Measurements from ENCODE around the gene ATG9A.
"Not testable (repeated sequence)": the region's sequence is repeated elsewhere in the genome, so short reads cannot be mapped to it uniquely, and the experiment has no call there.

The ATG9A gene

GRCh38 chr2:219205981-219206327 lies 23.5 kb downstream of the ATG9A start:
- no peak for DNase-seq

- no peak for DNase-seq
Measured at GRCh38 chr2:219205165-219205538, 24.3 kb downstream of the ATG9A start.

GRCh38 chr2:219204425-219205164 lies 24.8 kb downstream of the ATG9A start:
- no peak for DNase-seq

- not testable (repeated sequence) for DNase-seq
Measured at GRCh38 chr2:219201331-219201730, 28.1 kb downstream of the ATG9A start.

GRCh38 chr2:219200502-219201326 lies 28.7 kb downstream of the ATG9A start:
- not testable (repeated sequence) for DNase-seq

GRCh38 chr2:219199470-219200211 lies 29.8 kb downstream of the ATG9A start:
- no peak for DNase-seq

DNA sequence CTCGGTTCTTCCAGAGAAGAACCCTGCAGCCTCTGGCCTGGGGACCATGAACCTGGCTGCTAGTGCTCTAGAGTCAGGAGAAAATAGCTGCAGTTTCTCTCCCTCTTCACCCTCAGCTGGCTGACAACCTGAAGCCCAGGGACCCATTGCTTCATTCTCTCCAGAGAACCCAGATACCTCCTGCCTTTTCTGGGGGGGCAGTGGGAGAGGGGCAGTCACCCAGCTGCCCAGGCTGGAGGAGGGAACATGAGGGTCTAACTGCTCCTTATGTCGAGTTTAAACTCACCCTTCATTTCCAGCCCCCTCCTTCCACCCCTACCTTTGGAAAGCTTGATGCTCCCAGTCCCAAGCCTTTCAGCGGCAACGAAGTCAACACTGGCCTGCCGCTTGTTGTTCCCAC lies 30.5 kb downstream of the ATG9A start:
- DNase-seq: no peak

- no peak for DNase-seq
Measured at GRCh38 chr2:219197388-219197787, 32.0 kb downstream of the ATG9A start.

DNA sequence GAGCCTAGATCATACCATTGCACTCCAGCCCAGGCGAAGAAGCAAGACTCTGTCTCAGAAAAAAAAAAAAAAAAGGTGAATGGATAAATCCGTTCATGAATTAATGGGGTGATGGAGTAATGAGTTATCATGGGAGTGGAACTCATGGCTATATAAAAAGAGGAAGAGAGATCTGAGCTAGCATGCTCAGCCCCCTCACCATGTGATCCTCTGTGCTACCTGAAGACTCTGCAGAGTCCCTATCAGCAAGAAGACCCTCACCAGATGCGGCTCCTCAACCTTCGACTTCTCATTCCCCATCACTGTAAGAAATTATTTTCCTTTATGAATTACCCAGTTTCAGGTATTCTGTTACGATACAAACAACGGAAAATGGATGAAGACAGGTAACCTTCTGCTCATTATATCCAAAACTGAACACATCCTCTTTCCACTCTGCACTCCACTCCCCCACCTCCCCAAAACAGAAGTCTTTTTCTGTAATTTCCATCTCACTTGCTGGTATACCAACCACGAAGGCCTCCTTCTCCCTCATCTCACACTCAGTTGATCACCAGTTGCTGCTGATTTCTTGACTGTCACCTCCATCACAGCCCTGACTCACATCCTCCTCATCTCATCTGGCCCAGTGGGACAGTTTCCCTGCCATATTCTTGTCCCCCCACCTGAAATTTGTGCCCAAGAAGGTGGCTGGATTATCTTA lies 42.5 kb downstream of the ATG9A start:
- no peak for DNase-seq

DNA sequence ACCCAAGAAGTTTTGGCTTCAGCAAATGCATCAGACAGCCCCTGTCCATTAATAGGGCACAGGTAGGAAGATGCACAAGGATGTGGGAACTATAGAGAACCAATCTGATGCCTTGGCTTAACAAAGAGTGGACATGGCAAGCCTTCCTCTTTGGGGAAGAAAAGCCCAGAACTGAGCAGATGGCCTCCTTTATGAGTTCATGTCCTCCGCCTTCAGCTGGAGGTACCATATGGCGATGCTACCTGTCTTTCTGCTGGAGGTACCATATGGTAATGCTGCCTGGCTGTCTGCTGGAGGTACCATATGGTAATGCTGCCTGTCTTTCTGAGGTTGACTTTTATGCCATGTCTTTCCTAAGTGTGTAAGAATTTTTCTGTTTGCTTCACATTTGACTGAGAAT lies 45.3 kb downstream of the ATG9A start:
- DNase-seq: no peak

DNA sequence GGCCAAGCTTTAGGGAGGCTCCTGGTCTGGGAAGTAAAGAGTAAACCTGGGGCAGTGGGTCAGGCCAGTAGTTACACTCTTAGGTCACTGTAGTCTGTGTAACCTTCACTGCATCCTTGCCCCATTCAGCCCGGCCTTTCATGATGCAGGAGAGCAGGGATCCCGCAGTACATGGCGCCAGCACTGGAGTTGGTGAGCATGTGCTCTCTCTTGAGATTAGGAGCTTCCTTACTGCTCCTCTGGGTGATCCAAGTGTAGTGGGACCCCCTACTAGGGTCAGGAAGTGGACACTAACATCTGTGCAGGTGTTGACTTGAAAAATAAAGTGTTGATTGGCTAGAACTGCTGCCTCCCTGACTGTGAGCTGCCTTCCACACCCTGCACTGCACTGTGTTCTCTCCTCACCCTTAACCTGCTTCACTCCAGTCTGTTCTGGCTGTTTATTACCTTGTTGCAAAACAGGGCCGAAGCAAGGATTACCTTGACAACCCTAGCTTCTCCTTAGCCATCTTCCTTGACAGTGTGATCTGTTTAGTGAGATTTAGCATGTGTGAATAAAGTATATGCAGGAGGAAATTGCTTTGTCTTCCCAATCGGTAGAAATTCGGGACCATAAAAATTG lies 46.2 kb downstream of the ATG9A start:
- no peak for DNase-seq

- DNase-seq: no peak
Measured at GRCh38 chr2:219182331-219183150, 46.9 kb downstream of the ATG9A start.

- no peak for DNase-seq
Measured at GRCh38 chr2:219181531-219181930, 47.9 kb downstream of the ATG9A start.

DNA sequence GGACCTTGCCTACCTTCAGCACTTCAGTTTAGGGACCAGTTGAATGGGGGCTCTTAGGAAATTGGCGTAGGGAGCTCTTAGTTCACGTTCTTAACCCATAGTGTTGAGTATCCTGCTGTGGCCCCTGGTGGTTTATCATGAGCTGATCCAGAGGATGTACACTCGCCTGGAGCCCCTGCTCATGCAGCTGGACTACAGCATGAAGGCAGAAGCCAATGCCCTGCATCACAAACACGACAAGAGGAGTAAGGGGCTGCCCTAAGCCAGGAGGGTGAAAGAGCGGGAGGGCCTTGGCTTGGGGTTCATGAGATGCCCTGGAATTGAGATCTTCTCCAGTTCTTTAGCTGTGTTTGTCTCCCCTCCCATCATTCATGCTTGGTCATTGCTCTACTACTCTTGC lies 48.5 kb downstream of the ATG9A start:
- DNase-seq: no peak

- DNase-seq: no peak
Measured at GRCh38 chr2:219179601-219180465, 49.6 kb downstream of the ATG9A start.

DNA sequence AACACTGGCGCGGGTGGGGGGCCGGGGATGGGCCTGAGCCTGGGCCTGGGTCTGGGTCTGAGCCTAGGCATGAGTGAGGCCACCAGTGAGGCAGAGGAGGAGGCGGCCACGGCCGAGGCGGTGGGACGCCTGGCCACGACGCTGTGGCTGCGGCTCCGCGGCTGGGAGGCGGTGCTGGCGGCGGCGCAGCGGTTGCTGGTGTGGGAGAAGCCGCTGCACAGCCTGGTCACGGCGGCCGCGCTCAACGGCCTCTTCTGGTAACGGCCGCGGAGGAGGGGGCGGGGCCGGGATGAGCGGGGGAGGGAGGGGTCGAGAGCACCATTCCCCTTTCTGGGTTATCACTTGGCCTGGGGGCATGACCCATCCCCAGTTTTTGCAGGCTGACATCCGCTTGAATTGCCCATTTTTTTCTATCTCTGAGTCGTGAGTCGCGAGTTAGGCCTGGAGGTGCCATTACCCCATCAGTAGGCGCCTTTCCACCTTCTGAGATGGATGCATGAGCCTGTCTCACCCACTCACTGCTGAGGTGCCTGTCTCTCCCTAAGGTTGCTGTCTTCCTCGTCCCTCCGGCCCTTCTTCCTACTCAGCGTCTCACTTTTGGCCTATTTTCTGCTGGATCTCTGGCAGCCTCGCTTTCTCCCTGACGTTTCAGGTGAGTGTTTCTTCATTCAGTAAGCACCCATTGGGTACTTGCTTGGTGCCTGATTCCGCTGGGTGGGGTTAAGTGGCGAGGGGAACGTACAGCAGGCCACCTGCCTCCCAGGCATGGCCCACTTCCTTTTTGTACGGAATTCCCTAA lies 50.9 kb downstream of the ATG9A start:
- DNase-seq: peak; percentile 22

DNA sequence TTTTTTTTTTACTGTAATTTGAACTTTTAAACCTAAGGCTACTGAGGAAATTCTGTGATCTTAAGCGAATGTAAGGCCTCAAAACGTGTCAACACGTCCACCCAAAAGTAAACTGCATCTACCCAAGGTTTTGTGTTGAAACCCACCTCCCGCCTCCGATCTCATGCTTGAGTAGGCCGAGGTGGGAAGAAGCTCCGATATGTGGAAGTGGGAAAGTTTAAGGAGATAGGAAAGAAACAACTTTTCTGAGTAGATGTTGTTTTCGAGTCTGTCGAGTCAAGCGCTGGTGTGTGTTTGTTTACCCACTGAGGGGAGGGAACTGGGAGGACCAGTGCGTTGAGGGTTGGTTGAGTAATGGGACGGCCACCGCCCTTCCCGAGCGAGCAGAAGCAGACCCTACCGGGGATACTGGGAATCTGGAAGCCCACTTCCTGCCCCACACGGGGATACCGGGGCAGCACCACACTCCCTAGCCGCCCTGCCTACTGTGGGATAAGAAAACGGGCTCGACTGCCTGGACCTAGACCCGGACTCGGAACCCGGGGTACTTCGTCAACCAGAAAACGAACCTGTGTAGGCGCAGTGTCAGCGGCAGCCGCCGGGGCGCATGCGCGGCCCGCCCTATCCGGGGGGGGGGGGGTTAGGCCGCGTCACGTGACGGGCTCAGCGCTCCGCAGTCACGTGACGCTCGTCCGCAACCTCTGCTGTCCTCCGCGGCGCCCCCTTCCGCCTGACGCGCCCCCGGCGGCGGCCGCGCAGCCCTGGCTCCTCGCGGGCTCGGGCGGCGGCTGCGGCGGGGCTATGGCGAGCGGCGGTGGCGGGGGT lies 51.7 kb downstream of the ATG9A start, which contains the start of gene RETREG2:
TSS of gene RETREG2 (plus strand) at position 724 of the 825 bp plus-strand sequence. CDS start at position 802, 78 bp downstream.
- DNase-seq: peak; percentile 68

DNA sequence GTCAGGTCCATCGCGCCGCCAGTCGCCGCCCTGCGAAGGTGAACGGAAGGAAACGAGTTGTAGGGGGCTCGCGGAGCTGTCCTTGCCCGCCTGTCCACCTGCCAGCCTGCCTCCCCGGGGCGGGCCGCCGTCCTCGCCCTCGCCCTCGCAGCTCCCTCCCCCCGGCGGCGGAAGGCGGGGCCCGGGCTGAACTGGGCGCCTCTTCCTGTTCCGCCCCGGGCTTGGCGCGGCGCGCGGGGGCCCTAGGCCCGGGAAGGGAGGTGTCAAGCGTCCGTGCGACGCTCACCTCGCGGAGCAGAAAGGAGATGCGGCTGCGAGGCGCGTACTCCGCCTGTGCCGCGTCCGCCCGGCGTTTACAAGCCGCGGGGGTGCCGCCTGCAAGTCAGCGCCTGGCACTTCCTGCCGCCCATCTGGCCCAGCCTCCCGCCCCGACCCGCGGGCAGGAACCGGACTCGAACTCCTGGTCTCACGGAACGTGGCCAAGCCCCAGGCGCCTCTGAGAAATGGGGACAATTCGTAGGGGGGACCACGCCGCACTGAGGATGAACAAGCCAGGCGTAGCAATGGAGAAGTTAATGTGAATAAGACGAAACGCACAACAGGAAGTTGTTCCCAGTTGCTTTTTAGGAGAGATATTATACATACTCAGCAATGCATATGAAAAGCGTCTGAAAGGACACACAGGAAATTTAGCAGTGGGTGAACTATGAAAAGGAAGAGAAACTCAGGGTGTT lies 52.5 kb downstream of the ATG9A start, which contains the start of gene CNPPD1:
TSS of gene CNPPD1 (minus strand) at position 108 of the 734 bp plus-strand sequence. CDS start at position 11, 97 bp downstream.
- peak; percentile 66 for DNase-seq

Data from DMS79 treated with DMSO at 0.1 percent for 48 hours (cell line).